Colonic mucosa (tissue), 4 donors: ENCODE results near the gene CCND1. TPM values are rescaled to one million over a fixed set of nuclear protein-coding genes. Genes with fewer than 3 reads are reported as not detected.

Source experiments
- DNase-seq: peaks from one replicate; pipeline ENCODE4 v3.0.0-alpha.2; 2020
- H3K27ac ChIP-seq: fragments of 200-600 bp; one replicate; pipeline ENCODE4 v1.8.0; 2021
- H3K27me3 ChIP-seq: fragments of 200-600 bp; one replicate; pipeline ENCODE4 v1.8.0; 2021
- H3K36me3 ChIP-seq: fragments of 200-600 bp; one replicate; pipeline ENCODE4 v1.8.0; 2021
- H3K4me1 ChIP-seq: fragments of 200-600 bp; one replicate; pipeline ENCODE4 v1.8.0; 2021; ENCODE audit warnings: mild to moderate bottlenecking
- H3K4me3 ChIP-seq: fragments of 200-600 bp; one replicate; pipeline ENCODE4 v1.8.0; 2021
- H3K9ac ChIP-seq, 2 donors: one replicate each; pipeline ENCODE4 v1.7.0; 2013; ENCODE audit warnings: control low read depth in 2 of 2, low read depth in 2 of 2, low read length in 2 of 2
- H3K9me3 ChIP-seq: fragments of 200-600 bp; one replicate; pipeline ENCODE4 v1.8.0; 2021
- intact Hi-C: fragments of 100-400 bp; cut with DNase I; formaldehyde crosslinking; loops from one replicate; pipeline ENCODE4 v1.14.1; 2022
- total RNA-seq, 2 donors: library from RNA; stranded (reverse); fragmentation: NEBNext Ultra II Directional in 1 of 2; extraction: Animal tissue kit (Norgen Biotek cat#: 25700) in 1 of 2; gene quantifications; one replicate each; pipeline ENCODE4 v1.2.1, GENCODE V29; 2021
- TF ChIP-seq, protein P1 (sequence below): fragments of 200-600 bp; IDR thresholded peaks from one replicate; pipeline ENCODE4 v1.8.0; 2022; ENCODE audit warnings: antibody characterized with exemption, mild to moderate bottlenecking
- donor health status: healthy.
- donor health status: DM: no; HTN: no; CAD: no.
- donor health status: DM: no; HTN: no; CAD: no.

Gene CCND1
- total RNA-seq, 2 donors from 2014 or later, result 59.7 to 94.6 TPM

GRCh38 chr11:69645801-69646492, 5.0 kb downstream of the CCND1 start:
- no peak overlapping the region for H3K27ac ChIP-seq
- H3K27me3 ChIP-seq, result no peaks in the 10 kb centered on the region
- no peak for DNase-seq
- intact Hi-C loops, result no loop called here
- H3K36me3 ChIP-seq, result no peaks in the 10 kb centered on the region
- no peaks in the 10 kb centered on the region for H3K9me3 ChIP-seq
- TF ChIP-seq, protein P1, sequence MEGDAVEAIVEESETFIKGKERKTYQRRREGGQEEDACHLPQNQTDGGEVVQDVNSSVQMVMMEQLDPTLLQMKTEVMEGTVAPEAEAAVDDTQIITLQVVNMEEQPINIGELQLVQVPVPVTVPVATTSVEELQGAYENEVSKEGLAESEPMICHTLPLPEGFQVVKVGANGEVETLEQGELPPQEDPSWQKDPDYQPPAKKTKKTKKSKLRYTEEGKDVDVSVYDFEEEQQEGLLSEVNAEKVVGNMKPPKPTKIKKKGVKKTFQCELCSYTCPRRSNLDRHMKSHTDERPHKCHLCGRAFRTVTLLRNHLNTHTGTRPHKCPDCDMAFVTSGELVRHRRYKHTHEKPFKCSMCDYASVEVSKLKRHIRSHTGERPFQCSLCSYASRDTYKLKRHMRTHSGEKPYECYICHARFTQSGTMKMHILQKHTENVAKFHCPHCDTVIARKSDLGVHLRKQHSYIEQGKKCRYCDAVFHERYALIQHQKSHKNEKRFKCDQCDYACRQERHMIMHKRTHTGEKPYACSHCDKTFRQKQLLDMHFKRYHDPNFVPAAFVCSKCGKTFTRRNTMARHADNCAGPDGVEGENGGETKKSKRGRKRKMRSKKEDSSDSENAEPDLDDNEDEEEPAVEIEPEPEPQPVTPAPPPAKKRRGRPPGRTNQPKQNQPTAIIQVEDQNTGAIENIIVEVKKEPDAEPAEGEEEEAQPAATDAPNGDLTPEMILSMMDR, result no peak
- no peak overlapping the region for H3K4me3 ChIP-seq
- H3K4me1 ChIP-seq, result peaks cover 12% of the 10 kb centered on the region
- H3K9ac ChIP-seq, result no peak overlapping the region

DNA sequence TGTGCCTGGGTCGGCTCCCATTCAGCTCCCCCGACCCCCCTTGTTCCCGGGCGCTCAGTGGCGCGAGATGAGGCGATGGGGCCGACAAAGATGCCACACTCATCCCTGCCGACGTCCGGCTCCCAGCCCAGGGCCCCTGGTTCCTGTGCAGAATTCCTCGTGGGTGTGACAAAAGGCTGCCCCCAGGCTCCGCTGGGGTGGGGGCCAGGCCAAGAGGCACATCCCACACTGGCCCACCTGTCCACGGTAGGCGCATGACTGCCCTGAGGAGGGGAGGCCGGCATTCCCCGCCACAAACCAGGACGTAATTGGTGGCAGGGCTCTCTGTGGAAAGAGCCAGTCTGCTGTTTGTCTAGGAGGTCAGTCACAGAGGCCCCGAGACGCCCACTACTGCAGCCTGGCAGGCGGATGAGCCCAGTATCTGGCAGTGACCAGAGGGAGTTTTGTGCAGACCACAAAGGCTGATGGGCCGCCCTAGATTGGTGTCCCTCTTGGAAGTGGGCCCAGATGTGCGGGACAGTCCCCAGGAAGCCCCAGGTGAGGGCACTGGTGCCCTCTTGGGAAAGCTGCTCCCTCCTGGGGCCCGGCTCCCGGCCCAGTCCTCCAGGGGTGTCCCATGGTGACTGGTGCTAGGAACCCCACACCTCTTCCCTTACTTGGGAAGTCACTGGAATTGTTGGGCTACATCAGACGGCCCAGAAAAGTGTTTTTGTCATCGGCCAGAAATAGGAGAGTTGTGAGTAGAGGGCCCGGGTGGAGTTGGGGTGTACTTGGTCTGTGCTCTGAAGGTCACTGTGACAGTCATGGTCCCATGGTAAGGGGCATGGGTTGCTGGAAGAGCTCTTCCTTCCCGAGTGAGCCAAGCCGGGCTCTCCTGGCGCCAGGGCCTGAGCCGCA, 5.8 kb downstream of the CCND1 start:
- no peak overlapping the region for H3K9ac ChIP-seq
- intact Hi-C loops, result no loop called here
- no peaks in the 10 kb centered on the region for H3K27me3 ChIP-seq
- H3K27ac ChIP-seq, result no peak overlapping the region
- H3K4me3 ChIP-seq, result no peak overlapping the region
- TF ChIP-seq, protein P1, result no peak
- no peaks in the 10 kb centered on the region for H3K36me3 ChIP-seq
- H3K4me1 ChIP-seq, result peaks cover 12% of the 10 kb centered on the region
- H3K9me3 ChIP-seq, result no peaks in the 10 kb centered on the region
- no peak for DNase-seq

GRCh38 chr11:69647390-69647748, 6.4 kb downstream of the CCND1 start:
- no peak overlapping the region for H3K9ac ChIP-seq
- intact Hi-C loops, result no loop called here
- H3K36me3 ChIP-seq, result no peaks in the 10 kb centered on the region
- no peaks in the 10 kb centered on the region for H3K27me3 ChIP-seq
- TF ChIP-seq, protein P1, result no peak
- no peaks in the 10 kb centered on the region for H3K9me3 ChIP-seq
- no peak for DNase-seq
- H3K4me3 ChIP-seq, result no peak overlapping the region
- H3K27ac ChIP-seq, result no peak overlapping the region
- peaks cover 12% of the 10 kb centered on the region for H3K4me1 ChIP-seq

DNA sequence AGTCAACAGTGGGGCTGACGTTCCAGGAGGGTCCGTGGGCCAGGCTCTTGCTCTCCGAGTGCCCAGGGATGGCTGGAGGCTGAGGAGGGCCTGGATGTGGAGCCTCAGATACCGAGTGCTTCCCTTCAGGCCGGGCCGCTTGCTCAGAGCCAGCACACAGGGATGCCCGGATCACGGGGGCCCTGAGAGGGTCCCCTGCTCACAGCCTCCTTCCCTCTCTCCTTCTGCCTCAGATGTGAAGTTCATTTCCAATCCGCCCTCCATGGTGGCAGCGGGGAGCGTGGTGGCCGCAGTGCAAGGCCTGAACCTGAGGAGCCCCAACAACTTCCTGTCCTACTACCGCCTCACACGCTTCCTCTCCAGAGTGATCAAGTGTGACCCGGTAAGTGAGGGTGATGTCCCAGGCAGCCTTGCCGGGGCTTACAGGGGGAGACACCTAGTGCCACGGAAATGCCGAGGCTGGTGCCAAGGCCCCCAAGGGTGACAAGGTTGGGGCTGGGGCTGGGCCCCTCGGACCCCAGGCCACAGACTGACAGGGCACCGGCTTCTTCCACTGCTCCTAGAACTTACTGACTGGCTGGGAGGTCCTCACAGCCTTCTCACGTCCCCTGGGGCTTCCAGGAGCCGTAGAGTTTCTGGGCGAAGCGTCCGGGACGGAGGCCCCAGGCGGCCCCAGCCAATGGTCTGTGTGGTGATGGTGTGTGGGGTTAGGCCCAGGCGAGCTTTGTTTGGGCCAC, 7.0 kb downstream of the CCND1 start:
- Histone ChIP-seq H3K36me3 (no peaks in the 10 kb centered on the region), H3K9me3 (no peaks in the 10 kb centered on the region)

More for the DNA sequence above, 7.0 kb downstream of the CCND1 start:
- TF ChIP-seq, protein P1, result no peak
- intact Hi-C loops, result no loop called here
- DNase-seq, result no peak
- Histone ChIP-seq H3K4me1 (peaks cover 12% of the 10 kb centered on the region), H3K27ac (no peak overlapping the region), H3K27me3 (no peaks in the 10 kb centered on the region), H3K9ac (no peak overlapping the region), H3K4me3 (no peak overlapping the region)
